B cell (primary cell): ENCODE data around the gene TMEM273.

Experiments used
- CTCF ChIP-seq: fragments of 200-600 bp; IDR thresholded peaks from one replicate; pipeline ENCODE4 v1.8.0; 2022; ENCODE audit warnings: antibody characterized with exemption, mild to moderate bottlenecking
- EZH2 ChIP-seq: IDR thresholded peaks from 2 replicates; pipeline ENCODE4 v1.6.1; 2012; ENCODE audit warnings: borderline replicate concordance, low read depth, mild to moderate bottlenecking, moderate library complexity, low read length; ENCODE audit not compliant: insufficient read depth, poor library complexity, severe bottlenecking

- no peak for TF ChIP-seq CTCF
- no peak for TF ChIP-seq EZH2
Observed at GRCh38 chr10:49115015-49115795, 73.0 kb downstream of the TMEM273 start, which contains the start of gene VSTM4.
